HUES6 (cell line): Measurements from ENCODE around the gene OOSP3.
A peak's percentile ranks its signal among the peaks of the same experiment; 100 is the strongest.
"Not testable (repeated sequence)": the region's sequence is repeated elsewhere in the genome, so short reads cannot be mapped to it uniquely, and the experiment has no call there.

Source experiments
- H3K27ac ChIP-seq: 2 replicates; pipeline ENCODE4 v1.7.0; 2013; ENCODE audit warnings: low read depth, mild to moderate bottlenecking, low read length, inconsistent platforms
- H3K27me3 ChIP-seq: 2 replicates; pipeline ENCODE4 v1.6.1; 2013; ENCODE audit warnings: low read length; ENCODE audit not compliant: control insufficient read depth, insufficient read depth
- H3K36me3 ChIP-seq: 2 replicates; pipeline ENCODE4 v1.6.1; 2013; ENCODE audit warnings: low read length; ENCODE audit not compliant: control insufficient read depth, insufficient read depth
- H3K4me1 ChIP-seq: 2 replicates; pipeline ENCODE4 v1.6.1; 2013; ENCODE audit warnings: low read length; ENCODE audit not compliant: control insufficient read depth, insufficient read depth
- H3K4me3 ChIP-seq: 2 replicates; pipeline ENCODE4 v1.5.1; 2013; ENCODE audit warnings: low read depth, low read length
- H3K9ac ChIP-seq: one replicate; pipeline ENCODE4 v1.6.1; 2013; ENCODE audit warnings: mild to moderate bottlenecking, low read length
- H3K9me3 ChIP-seq: 2 replicates; pipeline ENCODE4 v1.6.1; 2013; ENCODE audit warnings: low read depth, low read length; ENCODE audit not compliant: control insufficient read depth, insufficient read depth

Gene OOSP3

DNA sequence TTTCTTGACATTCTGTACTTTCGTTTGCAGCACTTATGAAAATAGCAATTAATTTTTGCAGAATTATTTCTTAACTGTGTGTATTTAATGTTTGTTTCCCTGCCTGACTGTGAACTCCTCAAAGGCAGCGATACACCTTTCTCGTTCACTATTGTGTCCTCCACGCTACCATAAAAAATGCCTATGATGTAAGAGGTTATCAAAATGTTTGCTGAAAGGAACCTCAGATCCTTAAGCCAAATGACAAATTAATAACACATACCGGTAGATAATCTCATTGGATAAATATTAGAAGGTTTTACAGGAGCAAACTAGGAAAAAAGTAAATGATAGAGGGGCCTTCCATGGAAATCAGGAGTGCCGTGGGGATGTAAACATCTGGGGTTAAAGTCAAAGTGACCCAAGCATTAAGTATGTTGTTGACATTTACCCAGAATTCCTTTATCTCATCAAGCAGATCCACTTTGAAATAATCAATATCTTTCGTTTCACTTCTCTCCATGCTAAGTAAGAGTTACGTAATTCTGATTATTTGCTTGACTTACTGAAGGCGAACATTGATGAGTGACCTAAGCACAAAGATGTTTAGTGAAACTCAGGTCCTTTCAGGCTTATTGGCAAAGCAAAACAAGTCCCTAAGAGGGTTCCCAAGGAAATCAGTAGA lies 2.6 kb upstream of the OOSP3 start:
- Histone ChIP-seq H3K4me1 (peaks cover 13% of the 10 kb centered on the region), H3K4me3 (no peak overlapping the region), H3K9me3 (no peaks in the 10 kb centered on the region), H3K36me3 (no peaks in the 10 kb centered on the region), H3K27ac (no peak overlapping the region), H3K9ac (no peak overlapping the region), H3K27me3 (no peaks in the 10 kb centered on the region)

DNA sequence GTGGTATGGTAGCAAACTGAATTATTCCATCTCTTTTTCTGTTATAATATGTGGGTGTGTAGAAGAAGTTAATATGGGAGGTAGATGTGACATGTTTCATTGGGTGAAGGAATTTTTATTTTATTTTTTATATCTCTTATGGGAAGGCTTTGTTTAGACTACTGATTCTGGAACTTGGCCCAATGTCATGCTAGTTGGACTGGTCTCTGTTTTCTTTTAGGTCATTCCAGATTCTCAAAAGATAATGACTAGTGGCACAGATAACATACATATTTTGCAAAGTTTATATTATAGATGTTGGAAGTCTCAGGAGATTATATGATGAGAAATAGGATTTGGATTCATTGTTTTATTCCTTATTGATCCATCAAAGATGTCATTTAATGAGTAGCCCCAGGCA lies 1.3 kb upstream of the OOSP3 start:
- Histone ChIP-seq H3K36me3 (no peaks in the 10 kb centered on the region), H3K4me1 (peaks cover 13% of the 10 kb centered on the region), H3K27me3 (no peaks in the 10 kb centered on the region), H3K27ac (no peak overlapping the region), H3K9ac (no peak overlapping the region), H3K4me3 (no peak overlapping the region), H3K9me3 (no peaks in the 10 kb centered on the region)

DNA sequence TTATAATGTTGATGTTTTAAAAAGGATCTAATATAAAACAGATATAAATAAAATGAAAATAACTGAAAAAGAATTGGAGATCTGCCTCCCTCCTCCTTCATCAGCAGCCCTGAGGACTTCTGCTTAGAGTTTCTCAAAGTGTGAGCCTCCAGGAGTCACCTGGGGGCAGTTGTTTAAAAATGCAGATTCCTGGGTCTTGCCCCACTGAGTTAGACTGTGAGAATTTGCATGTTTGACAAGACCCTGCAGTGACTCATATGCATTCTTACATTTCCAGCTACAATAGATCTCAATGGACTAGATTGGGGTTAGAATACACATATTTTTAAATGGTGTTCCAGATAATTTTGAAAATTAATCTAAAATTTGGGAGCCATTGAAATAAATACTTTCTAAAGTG lies 798 bp upstream of the OOSP3 start:
- no peak overlapping the region for H3K27ac ChIP-seq
- peaks cover 13% of the 10 kb centered on the region for H3K4me1 ChIP-seq
- no peaks in the 10 kb centered on the region for H3K9me3 ChIP-seq
- no peak overlapping the region for H3K4me3 ChIP-seq
- no peak overlapping the region for H3K9ac ChIP-seq
- no peaks in the 10 kb centered on the region for H3K27me3 ChIP-seq
- H3K36me3 ChIP-seq: no peaks in the 10 kb centered on the region

DNA sequence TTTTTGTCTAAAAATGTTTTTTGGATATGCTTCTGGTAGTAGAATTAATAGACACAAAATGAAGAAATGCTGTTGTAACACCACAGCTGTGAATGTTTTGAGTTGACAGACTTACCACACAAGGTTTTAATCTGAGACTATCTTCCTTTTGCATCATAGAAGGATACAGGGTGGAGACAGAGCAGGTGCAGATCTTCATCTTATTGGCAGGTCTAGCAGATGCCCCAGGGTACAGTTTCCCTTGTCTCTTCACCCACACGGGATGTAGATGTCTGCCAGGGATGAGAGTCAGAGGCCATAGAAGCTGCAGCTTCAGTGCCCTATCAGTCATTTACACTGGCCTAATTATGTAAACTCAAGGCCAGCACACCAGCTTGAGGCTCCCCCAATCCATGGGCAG lies 985 bp downstream of the OOSP3 start:
- Histone ChIP-seq H3K27ac (no peak overlapping the region), H3K9me3 (no peaks in the 10 kb centered on the region), H3K9ac (no peak overlapping the region), H3K4me1 (peaks cover 13% of the 10 kb centered on the region), H3K36me3 (no peaks in the 10 kb centered on the region), H3K4me3 (no peak overlapping the region), H3K27me3 (no peaks in the 10 kb centered on the region)

DNA sequence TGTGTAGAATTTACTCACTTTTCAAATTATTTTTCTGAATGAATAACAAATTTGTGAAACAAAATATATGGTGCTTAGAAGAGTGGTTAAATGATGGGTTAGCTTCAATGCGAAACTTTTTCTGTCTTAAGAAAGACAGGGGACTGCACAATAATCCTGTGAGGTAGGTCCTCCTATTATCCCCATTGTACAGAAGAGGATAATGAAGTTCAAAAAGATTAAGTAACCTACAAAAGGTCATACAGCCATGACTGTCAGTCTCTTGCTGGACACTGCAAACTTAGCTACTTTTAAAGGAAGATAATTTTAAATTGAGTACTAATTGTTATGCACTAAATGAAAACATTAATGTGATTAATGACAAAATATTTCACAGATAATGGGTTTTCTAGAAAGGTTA lies 5.0 kb downstream of the OOSP3 start:
- no peaks in the 10 kb centered on the region for H3K27me3 ChIP-seq
- H3K4me3 ChIP-seq: no peak overlapping the region
- H3K9ac ChIP-seq: no peak overlapping the region
- peaks cover 2% of the 10 kb centered on the region; the same call in 1 of the 2 replicates for H3K4me1 ChIP-seq
- H3K9me3 ChIP-seq: peaks cover 7% of the 10 kb centered on the region; the same call in 1 of the 2 replicates
- H3K36me3 ChIP-seq: no peaks in the 10 kb centered on the region
- no peak overlapping the region for H3K27ac ChIP-seq

DNA sequence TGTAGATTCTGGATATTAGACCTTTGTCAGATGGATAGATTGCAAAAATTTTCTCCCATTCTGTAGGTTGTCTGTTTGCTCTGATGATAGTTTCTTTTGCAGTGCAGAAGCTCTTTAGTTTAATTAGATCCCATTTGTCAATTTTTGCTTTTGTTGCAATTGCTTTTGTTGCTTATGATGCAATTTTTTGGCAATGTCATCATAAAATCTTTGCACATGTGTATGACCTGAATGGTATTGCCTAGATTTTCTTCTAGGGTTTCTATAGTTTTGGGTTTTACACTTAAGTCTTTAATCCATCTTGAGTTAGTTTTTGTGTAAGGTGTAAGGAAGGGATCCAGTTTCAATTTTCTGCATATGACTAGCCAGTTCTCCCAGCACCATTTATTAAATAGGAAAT lies 8.6 kb downstream of the OOSP3 start:
- H3K9ac ChIP-seq, H3K27ac ChIP-seq, H3K4me1 ChIP-seq, H3K4me3 ChIP-seq, H3K36me3 ChIP-seq, H3K9me3 ChIP-seq, H3K27me3 ChIP-seq: not testable (repeated sequence)

DNA sequence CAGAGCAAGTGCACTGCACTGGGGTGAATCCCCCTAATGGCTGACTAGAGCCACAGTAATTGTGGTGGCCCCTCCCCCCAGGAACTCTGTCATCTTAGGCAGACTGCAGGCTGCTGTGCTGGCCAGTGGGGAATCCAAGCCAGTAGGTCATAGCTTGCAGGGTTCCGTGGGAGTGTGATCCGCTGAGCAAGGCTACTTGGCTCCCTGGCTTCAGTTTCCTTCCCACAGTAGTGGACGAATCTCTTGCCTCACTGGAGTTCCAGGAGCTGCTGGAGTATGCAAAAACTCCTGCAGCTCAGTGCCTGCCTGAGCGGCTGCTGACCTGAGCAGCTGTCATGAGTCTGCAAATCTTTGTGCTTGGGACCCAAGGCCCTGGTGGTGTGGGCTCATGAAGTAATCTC lies 13.2 kb downstream of the OOSP3 start:
- Histone ChIP-seq H3K4me1 (peaks cover 11% of the 10 kb centered on the region), H3K9ac (peak overlapping the region; percentile 23), H3K9me3 (peaks cover 7% of the 10 kb centered on the region; the same call in 1 of the 2 replicates), H3K4me3 (peak overlapping the region; percentile 28), H3K27me3 (no peaks in the 10 kb centered on the region), H3K27ac (no peak overlapping the region), H3K36me3 (no peaks in the 10 kb centered on the region)

DNA sequence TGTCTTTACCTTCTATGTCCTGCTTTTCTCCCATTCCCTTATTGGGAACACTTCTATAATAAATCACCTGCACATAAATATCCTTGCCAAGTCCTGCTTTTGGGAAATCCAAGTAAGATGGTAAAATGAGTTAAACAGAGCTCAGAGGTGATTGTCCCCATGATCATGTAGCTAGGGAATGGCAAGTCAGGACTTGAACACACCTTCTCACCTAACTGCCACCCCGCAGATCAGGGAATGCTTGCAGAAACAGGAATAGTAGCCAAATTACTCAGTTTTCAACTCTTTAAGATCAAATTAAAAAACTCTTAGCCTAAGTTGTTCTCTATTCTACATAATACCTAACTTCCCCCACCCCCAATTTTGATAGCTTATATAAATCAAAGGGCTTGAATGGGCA lies 16.0 kb downstream of the OOSP3 start:
- H3K36me3 ChIP-seq: no peaks in the 10 kb centered on the region
- H3K27ac ChIP-seq: no peak overlapping the region
- no peaks in the 10 kb centered on the region for H3K27me3 ChIP-seq
- peaks cover 11% of the 10 kb centered on the region for H3K4me1 ChIP-seq
- no peaks in the 10 kb centered on the region for H3K9me3 ChIP-seq
- no peak overlapping the region for H3K4me3 ChIP-seq
- H3K9ac ChIP-seq: no peak overlapping the region

DNA sequence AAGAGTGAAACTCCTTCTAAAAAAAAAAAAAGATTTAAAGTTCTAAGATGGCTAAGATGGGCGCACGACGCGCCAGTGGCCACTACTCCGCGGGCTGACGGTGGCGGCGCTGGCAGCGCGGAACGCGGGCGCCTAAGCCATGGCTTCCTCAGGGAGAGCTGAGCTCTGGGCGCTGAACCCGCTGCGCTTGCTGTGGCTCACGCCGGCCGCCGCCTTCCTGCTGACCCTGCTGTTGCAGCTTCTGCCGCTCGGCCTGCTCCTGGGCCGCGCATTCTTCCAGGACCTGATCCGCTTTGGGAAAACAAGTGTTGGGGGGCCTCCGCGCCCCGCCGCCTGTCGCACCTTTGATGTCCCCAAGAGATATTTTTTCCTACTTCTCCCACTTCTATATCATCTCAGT lies 19.5 kb downstream of the OOSP3 start:
- no peak overlapping the region for H3K9ac ChIP-seq

DNA sequence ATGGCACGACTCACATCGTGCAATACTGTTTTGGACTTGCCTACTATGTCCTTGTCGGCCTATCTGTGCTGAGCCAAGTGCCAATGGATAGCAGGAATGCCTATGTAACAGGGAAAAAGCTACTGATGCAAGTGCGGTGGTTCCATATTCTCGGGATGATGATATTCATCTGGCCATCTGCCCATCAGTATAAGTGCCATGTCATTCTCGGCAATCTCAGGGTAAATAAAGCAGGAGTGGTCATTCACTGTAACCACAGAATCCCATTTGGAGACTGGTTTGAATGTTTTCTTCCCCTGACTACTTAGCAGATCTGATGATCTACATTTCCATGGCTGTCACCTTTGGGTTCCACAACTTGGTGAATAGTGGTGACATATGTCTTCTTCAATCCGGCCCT lies 20.1 kb downstream of the OOSP3 start:
- no peaks in the 10 kb centered on the region for H3K27me3 ChIP-seq
- no peaks in the 10 kb centered on the region for H3K9me3 ChIP-seq
- H3K27ac ChIP-seq: no peak overlapping the region
- no peaks in the 10 kb centered on the region for H3K36me3 ChIP-seq
- no peak overlapping the region for H3K4me3 ChIP-seq
- H3K9ac ChIP-seq: no peak overlapping the region
- H3K4me1 ChIP-seq: no peaks in the 10 kb centered on the region; the same call in 1 of the 2 replicates

More for the DNA sequence above, 19.5 kb downstream of the OOSP3 start:
- Histone ChIP-seq H3K27ac (no peak overlapping the region), H3K4me3 (no peak overlapping the region), H3K36me3 (no peaks in the 10 kb centered on the region), H3K27me3 (no peaks in the 10 kb centered on the region), H3K4me1 (no peaks in the 10 kb centered on the region; the same call in 1 of the 2 replicates), H3K9me3 (no peaks in the 10 kb centered on the region)

DNA sequence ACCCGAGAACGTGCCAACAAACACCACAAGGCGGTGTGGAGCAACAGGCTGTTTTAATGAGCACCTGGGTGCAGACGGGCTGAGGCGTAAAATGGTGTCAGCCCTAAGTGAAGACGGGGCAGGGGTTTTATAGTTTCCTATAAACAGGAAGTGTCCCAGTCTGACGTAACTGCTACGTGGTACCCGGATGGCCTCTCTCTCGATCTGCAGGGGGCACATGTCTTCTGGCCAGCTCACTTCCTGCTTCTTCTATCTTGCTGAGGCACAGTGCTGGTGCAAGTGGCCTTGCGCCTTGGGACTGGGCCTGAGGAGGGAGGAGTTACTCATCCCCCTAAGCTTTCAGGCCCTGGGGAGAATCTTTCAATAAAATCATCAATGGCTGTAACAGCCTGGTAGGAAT lies 20.9 kb downstream of the OOSP3 start:
- Histone ChIP-seq H3K9ac (no peak overlapping the region), H3K27me3 (no peaks in the 10 kb centered on the region), H3K4me1 (no peaks in the 10 kb centered on the region; the same call in 1 of the 2 replicates), H3K4me3 (no peak overlapping the region), H3K27ac (no peak overlapping the region), H3K36me3 (no peaks in the 10 kb centered on the region), H3K9me3 (no peaks in the 10 kb centered on the region)
